ENCODE results near the gene FAN1. TPM values are rescaled to one million over a fixed set of nuclear protein-coding genes. Genes with fewer than 3 reads are reported as not detected.
A peak's percentile ranks its signal among the peaks of the same experiment; 100 is the strongest.

The FAN1 gene
- polyA plus RNA-seq, 1 of the 3 experiments (the other 2 are of a cell fraction), result 5.7 TPM

DNA sequence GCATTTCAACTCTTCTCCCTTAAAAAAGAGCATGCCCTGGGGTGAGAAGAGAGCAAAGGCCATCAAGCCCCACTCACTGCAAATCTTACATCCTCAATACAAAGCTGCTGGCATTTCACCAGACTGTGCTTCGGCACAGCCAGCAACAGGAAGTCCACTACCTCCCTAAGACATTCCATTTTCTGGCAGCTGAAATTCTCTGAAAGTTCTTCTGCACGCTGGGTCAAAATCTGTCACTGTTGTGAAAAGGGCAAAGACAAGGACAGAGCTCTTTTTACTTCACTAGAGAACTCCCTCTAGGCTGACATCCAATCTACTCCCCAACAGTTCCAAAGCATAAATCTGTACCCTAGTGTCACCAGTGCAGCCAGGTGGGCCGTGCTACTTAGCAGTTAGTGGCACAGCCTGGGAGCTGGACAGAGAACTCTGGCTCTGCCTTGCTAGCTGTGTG is 81.4 kb downstream of the FAN1 start:
- peak; percentile 25 for DNase-seq
- H3K79me2 ChIP-seq (ENCODE audit: insufficient read depth), result peaks cover 75% of the 10 kb centered on the region
- peak overlapping the region; percentile 57 for H3K4me2 ChIP-seq
- H3K9me2 ChIP-seq, result no peaks in the 10 kb centered on the region
- POLR2A ChIA-PET, result interaction anchor here (0.8 kb wide), 1 partner anchor 40 kb away, joined by 3 read pairs; no protein-coding TSS in a partner anchor
- no peaks in the 10 kb centered on the region for H3K27me3 ChIP-seq (ENCODE audit: insufficient read depth)
- H4K20me1 ChIP-seq (ENCODE audit: insufficient read depth), result peaks cover 15% of the 10 kb centered on the region; the same call in 1 of the 2 replicates
- peak overlapping the region; percentile 1 to 27; a peak in 1 of 4 replicates for H3K4me3 ChIP-seq (ENCODE audit: low read depth in 2 of 2, low read length in 1 of 2)
- WGBS (ENCODE audit: low lambda C conversion rate), result 57% methylated on average over 3 of the region's 3 CpGs
- peaks cover 4% of the 10 kb centered on the region for H3F3A ChIP-seq (replicated peaks; ENCODE audit: insufficient read depth)
- CTCF ChIA-PET, result interaction anchor here (1.0 to 3.7 kb wide), 2 partner anchors 42 to 144 kb away, joined by 5 to 29 read pairs; no protein-coding TSS in a partner anchor
- no peak overlapping the region for H3K9ac ChIP-seq
- peak overlapping the region; percentile 46 to 53 for H3K27ac ChIP-seq (ENCODE audit: low read depth in 2 of 2, low read length in 1 of 2)
- peaks cover 14 to 24% of the 10 kb centered on the region in 2 experiments for H3K36me3 ChIP-seq (replicated peaks in 1 of 2; ENCODE audit: control insufficient read depth in 1 of 2, insufficient read depth in 2 of 2, low read length in 1 of 2)
- TF ChIP-seq MXI1 (IDR thresholded peaks at IDR 0.05; ENCODE audit: low read depth, low read length), result no peak
- peak; percentile 35; the same call in 1 of the 2 replicates for TF ChIP-seq REST (IDR thresholded peaks at IDR 0.05; ENCODE audit: low read depth, low read length)
- H3K9me3 ChIP-seq, result no peaks in the 10 kb centered on the region
- H2AFZ ChIP-seq (ENCODE audit: low read depth), result no peak overlapping the region
- H3K4me1 ChIP-seq (ENCODE audit: control insufficient read depth in 1 of 2, insufficient read depth in 2 of 2, low read depth in 1 of 2, low read length in 1 of 2), result peaks cover 6 to 20% of the 10 kb centered on the region in 2 experiments

DNA sequence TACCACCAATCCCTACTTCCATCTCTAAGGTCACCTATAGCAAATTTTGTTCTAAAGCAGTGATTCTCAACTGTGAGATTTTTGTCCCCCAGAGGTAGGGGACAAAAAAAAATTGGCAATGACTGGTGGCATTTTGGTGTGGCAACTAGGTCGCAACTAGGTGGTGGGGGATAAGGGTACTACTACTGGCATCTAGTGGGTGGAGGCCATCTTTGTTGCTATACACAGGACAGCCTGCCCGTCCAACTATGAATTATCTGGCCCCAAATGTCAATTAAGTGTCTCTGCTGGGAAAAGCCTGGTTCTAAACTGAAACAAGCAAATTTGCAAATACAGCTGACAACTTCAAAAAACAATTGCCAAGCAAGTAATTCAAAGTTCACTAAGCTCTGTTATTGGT is 86.3 kb downstream of the FAN1 start:
- peaks cover 42% of the 10 kb centered on the region for H3K79me2 ChIP-seq (ENCODE audit: insufficient read depth)
- H4K20me1 ChIP-seq (ENCODE audit: insufficient read depth), result peaks cover under 1% of the 10 kb centered on the region; the same call in 1 of the 2 replicates
- peak overlapping the region; percentile 87 to 95; a peak in 3 of 4 replicates for H3K4me3 ChIP-seq (ENCODE audit: low read depth in 2 of 2, low read length in 1 of 2)
- peaks cover 4% of the 10 kb centered on the region for H3F3A ChIP-seq (replicated peaks; ENCODE audit: insufficient read depth)
- peak; percentile 38 for DNase-seq
- peak overlapping the region; percentile 80 for H3K4me2 ChIP-seq
- no peak overlapping the region for H2AFZ ChIP-seq (ENCODE audit: low read depth)
- H3K36me3 ChIP-seq (replicated peaks in 1 of 2; ENCODE audit: control insufficient read depth in 1 of 2, insufficient read depth in 2 of 2, low read length in 1 of 2), result peaks cover 4 to 5% of the 10 kb centered on the region in 2 experiments
- H3K9ac ChIP-seq, result peak overlapping the region; percentile 83
- no peaks in the 10 kb centered on the region for H3K27me3 ChIP-seq (ENCODE audit: insufficient read depth)
- POLR2A ChIA-PET, result no interaction called here
- no peaks in the 10 kb centered on the region for H3K9me3 ChIP-seq
- WGBS (ENCODE audit: low lambda C conversion rate), result 77% methylated on average over 2 of the region's 2 CpGs
- no peak overlapping the region for H3K27ac ChIP-seq (ENCODE audit: low read depth in 2 of 2, low read length in 1 of 2)
- H3K9me2 ChIP-seq, result no peaks in the 10 kb centered on the region
- peaks cover 5 to 13% of the 10 kb centered on the region in 2 experiments for H3K4me1 ChIP-seq (ENCODE audit: control insufficient read depth in 1 of 2, insufficient read depth in 2 of 2, low read depth in 1 of 2, low read length in 1 of 2)
- CTCF ChIA-PET, result interaction anchor here (1.3 kb wide), 1 partner anchor 9 kb away, joined by 4 read pairs; no protein-coding TSS in a partner anchor
- no peak for TF ChIP-seq RAD21 (IDR thresholded peaks at IDR 0.05; ENCODE audit: low read length)
- no peak for TF ChIP-seq FOXJ3 (CRISPR knock-in tag; IDR thresholded peaks at IDR 0.05)
- TF ChIP-seq NFIC (IDR thresholded peaks at IDR 0.05; ENCODE audit: borderline replicate concordance), result no peak
- TF ChIP-seq, protein P1, sequence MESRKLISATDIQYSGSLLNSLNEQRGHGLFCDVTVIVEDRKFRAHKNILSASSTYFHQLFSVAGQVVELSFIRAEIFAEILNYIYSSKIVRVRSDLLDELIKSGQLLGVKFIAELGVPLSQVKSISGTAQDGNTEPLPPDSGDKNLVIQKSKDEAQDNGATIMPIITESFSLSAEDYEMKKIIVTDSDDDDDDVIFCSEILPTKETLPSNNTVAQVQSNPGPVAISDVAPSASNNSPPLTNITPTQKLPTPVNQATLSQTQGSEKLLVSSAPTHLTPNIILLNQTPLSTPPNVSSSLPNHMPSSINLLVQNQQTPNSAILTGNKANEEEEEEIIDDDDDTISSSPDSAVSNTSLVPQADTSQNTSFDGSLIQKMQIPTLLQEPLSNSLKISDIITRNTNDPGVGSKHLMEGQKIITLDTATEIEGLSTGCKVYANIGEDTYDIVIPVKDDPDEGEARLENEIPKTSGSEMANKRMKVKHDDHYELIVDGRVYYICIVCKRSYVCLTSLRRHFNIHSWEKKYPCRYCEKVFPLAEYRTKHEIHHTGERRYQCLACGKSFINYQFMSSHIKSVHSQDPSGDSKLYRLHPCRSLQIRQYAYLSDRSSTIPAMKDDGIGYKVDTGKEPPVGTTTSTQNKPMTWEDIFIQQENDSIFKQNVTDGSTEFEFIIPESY (IDR thresholded peaks at IDR 0.05; ENCODE audit: borderline replicate concordance, low read depth), result no peak
- TF ChIP-seq, protein P2, sequence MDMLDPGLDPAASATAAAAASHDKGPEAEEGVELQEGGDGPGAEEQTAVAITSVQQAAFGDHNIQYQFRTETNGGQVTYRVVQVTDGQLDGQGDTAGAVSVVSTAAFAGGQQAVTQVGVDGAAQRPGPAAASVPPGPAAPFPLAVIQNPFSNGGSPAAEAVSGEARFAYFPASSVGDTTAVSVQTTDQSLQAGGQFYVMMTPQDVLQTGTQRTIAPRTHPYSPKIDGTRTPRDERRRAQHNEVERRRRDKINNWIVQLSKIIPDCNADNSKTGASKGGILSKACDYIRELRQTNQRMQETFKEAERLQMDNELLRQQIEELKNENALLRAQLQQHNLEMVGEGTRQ (IDR thresholded peaks at IDR 0.05; ENCODE audit: borderline replicate concordance, low read depth, low read length), result no peak
- no peak for TF ChIP-seq NRF1 (IDR thresholded peaks at IDR 0.05; ENCODE audit: low read depth, low read length)
- TF ChIP-seq SIN3A (IDR thresholded peaks at IDR 0.05; ENCODE audit: borderline replicate concordance, low read depth, low read length), result no peak
- no peak for TF ChIP-seq PBX3 (IDR thresholded peaks at IDR 0.05)
- TF ChIP-seq MAX (IDR thresholded peaks at IDR 0.05; ENCODE audit: low read depth), result no peak
- no peak for TF ChIP-seq FOSL2 (IDR thresholded peaks at IDR 0.05; ENCODE audit: borderline replicate concordance, low read depth)
- TF ChIP-seq TEAD4 (IDR thresholded peaks at IDR 0.05; ENCODE audit: borderline replicate concordance, insufficient read depth), result no peak
- no peak for TF ChIP-seq TAF1 (IDR thresholded peaks at IDR 0.05; ENCODE audit: borderline replicate concordance, low read depth, low read length)
- TF ChIP-seq YY1 (IDR thresholded peaks at IDR 0.05; ENCODE audit: low read depth), result no peak
